HepG2 (cell line): ENCODE results near the gene GFAP. TPM values are rescaled to one million over a fixed set of nuclear protein-coding genes. Genes with fewer than 3 reads are reported as not detected.

Experiments used
- ATRX ChIP-seq: sonication (generic); formaldehyde crosslinking; IDR thresholded peaks from 2 replicates; pipeline ENCODE4 v1.4.0; 2020; ENCODE audit warnings: missing genetic modification reagents, borderline replicate concordance
- CC2D1A ChIP-seq: sonication (generic); formaldehyde crosslinking; IDR thresholded peaks from 2 replicates; pipeline ENCODE4 v1.8.1; 2023; ENCODE audit warnings: mild to moderate bottlenecking, missing genetic modification reagents
- CREM ChIP-seq, 2 experiments: sonication (generic) in 1 of 2; formaldehyde crosslinking in 1 of 2; IDR thresholded peaks; 2 replicates each; pipeline versions ENCODE4 v1.4.0 to v1.6.1; 2016 to 2020; ENCODE audit warnings: antibody characterized with exemption in 1 of 2, mild to moderate bottlenecking in 1 of 2, missing genetic modification reagents in 1 of 2
- DMAP1 ChIP-seq: IDR thresholded peaks from 2 replicates; pipeline ENCODE4 v1.6.1; 2016
- HMGA1 ChIP-seq: sonication (generic); formaldehyde crosslinking; conservative IDR thresholded peaks from 2 replicates; pipeline ENCODE4 v1.4.0; 2020; ENCODE audit warnings: missing genetic modification reagents
- HNRNPH1 ChIP-seq: fragments of 200-400 bp; formaldehyde crosslinking; optimal IDR thresholded peaks from 2 replicates; pipeline ENCODE3; 2017; ENCODE audit warnings: mild to moderate bottlenecking, low read depth, low read length
- HNRNPK ChIP-seq: fragments of 200-400 bp; formaldehyde crosslinking; IDR thresholded peaks from 2 replicates; pipeline ENCODE4 v1.6.1; 2018; ENCODE audit warnings: low read length, low read depth, moderate library complexity, mild to moderate bottlenecking; ENCODE audit not compliant: poor library complexity, severe bottlenecking
- HNRNPL ChIP-seq: fragments of 200-400 bp; formaldehyde crosslinking; IDR thresholded peaks from 2 replicates; pipeline ENCODE4 v1.6.1; 2017; ENCODE audit warnings: mild to moderate bottlenecking, low read depth, low read length
- JDP2 ChIP-seq: sonication (generic); formaldehyde crosslinking; IDR thresholded peaks from 2 replicates; pipeline ENCODE4 v1.8.1; 2022; ENCODE audit warnings: missing genetic modification reagents, borderline replicate concordance
- KDM2A ChIP-seq: sonication (generic); formaldehyde crosslinking; IDR thresholded peaks from 2 replicates; pipeline ENCODE4 v1.4.0; 2020; ENCODE audit warnings: low read depth, missing genetic modification reagents, borderline replicate concordance
- LRRFIP1 ChIP-seq: sonication (generic); formaldehyde crosslinking; conservative IDR thresholded peaks from 2 replicates; pipeline ENCODE4 v1.4.0; 2020; ENCODE audit warnings: missing genetic modification reagents
- SALL2 ChIP-seq: sonication (generic); formaldehyde crosslinking; IDR thresholded peaks from 2 replicates; pipeline ENCODE4 v1.8.1; 2023; ENCODE audit warnings: mild to moderate bottlenecking, missing genetic modification reagents, inconsistent platforms
- SP4 ChIP-seq: sonication (generic); formaldehyde crosslinking; IDR thresholded peaks from 2 replicates; pipeline ENCODE4 v1.8.1; 2023; ENCODE audit warnings: mild to moderate bottlenecking, missing genetic modification reagents
- ZBTB42 ChIP-seq: sonication (generic); formaldehyde crosslinking; IDR thresholded peaks from 2 replicates; pipeline ENCODE4 v1.5.0; 2020; ENCODE audit warnings: mild to moderate bottlenecking, missing genetic modification reagents
- ZNF563 ChIP-seq: sonication (generic); formaldehyde crosslinking; IDR thresholded peaks from 2 replicates; pipeline ENCODE4 v1.8.0; 2022; ENCODE audit warnings: mild to moderate bottlenecking, moderate library complexity, missing genetic modification reagents
- ZNF674 ChIP-seq: sonication (generic); formaldehyde crosslinking; IDR thresholded peaks from 2 replicates; pipeline ENCODE4 v1.5.0; 2020; ENCODE audit warnings: low read depth, mild to moderate bottlenecking, missing genetic modification reagents
- ZNF761 ChIP-seq: sonication (generic); formaldehyde crosslinking; conservative IDR thresholded peaks from 2 replicates; pipeline ENCODE4 v1.4.0; 2020; ENCODE audit warnings: mild to moderate bottlenecking, missing genetic modification reagents
- polyA plus RNA-seq, 8 experiments: library from polyadenylated mRNA; depleted of rRNA in 3 of 8; stranded (reverse) in 7 of 8; unstranded in 1 of 8; fragments of >200 nt; fragmentation: Illumina TruSeq in 4 of 8; extraction: Trizol in 4 of 8; gene quantifications; 2 replicates each; pipeline versions ENCODE4 v1.2.1 to v1.2.3, GENCODE V29; 2011 to 2016; ENCODE audit warnings: low read depth in 4 of 8, missing spikeins in 1 of 8, mixed read lengths in 1 of 8; ENCODE audit not compliant: insufficient read depth in 1 of 8
- total RNA-seq, 5 experiments: library from RNA; depleted of rRNA; stranded (reverse); fragments of >200 nt; fragmentation: Illumina TruSeq; extraction: Trizol; gene quantifications; 2 replicates each; pipeline ENCODE4 v1.2.3, GENCODE V29; 2016; ENCODE audit warnings: low read depth in 1 of 5
- TF ChIP-seq, protein P1 (sequence below): sonication (generic); formaldehyde crosslinking; IDR thresholded peaks from 2 replicates; pipeline ENCODE4 v1.5.1; 2020; ENCODE audit warnings: mild to moderate bottlenecking, missing genetic modification reagents
- TF ChIP-seq, protein P2 (sequence below): IDR thresholded peaks from 2 replicates; pipeline ENCODE4 v1.6.1; 2016
- TF ChIP-seq, protein P3 (sequence below): sonication (generic); formaldehyde crosslinking; IDR thresholded peaks from 2 replicates; pipeline ENCODE4 v1.5.0; 2020; ENCODE audit warnings: missing genetic modification reagents

Gene GFAP
- total and polyA plus RNA-seq, 2 of the 13 experiments (the other 11 are each of a cell fraction or from before 2014, with no cell fraction given) = 0.11 to 0.29 TPM

DNA sequence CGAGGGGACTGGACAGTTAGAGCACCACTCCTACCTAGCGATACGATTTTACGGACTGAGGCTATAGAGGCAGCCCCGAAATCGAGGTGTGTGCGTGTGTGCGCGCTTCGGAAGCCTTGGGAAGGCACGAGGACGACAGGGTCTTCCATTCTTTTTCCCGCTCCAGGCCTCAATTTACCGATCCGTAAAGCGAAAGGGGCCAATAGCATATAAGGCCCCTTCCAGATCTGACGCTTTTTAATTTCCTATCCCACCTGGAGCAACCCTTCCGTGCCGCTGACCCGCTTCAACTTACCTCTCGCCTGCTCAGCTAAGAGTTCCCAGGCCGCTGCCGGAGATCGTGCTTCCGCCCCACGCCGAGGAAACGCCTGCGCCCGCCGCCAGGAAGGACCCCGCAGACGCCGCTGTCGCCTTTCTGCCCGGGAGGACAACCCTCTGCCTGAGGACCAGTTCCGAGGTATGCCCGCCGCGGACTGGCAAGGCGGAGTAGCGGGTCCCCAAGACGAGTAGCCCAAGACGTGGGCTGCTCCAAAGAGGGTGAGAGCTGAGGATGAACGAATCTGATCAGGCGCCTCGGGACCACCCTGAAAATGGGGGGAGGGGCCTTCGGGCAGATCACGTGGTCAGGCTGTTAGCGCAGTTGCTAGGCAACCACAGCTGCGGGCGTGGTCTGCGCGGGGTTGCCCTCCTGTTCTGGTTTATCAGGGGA lies 16.1 kb downstream of the GFAP start, which contains the start of gene EFTUD2 (continued):
- TF ChIP-seq ZNF674 (CRISPR knock-in tag) (no peak), ZBTB42 (no peak), SP4 (CRISPR knock-in tag) (peak; percentile 93), KDM2A (peak; percentile 99), LRRFIP1 (0 out of 2 replicates have a peak, but pooled peaks have one; percentile 49), DMAP1 (CRISPR knock-in tag) (peak; percentile 99), ATRX (CRISPR knock-in tag) (no peak), HMGA1 (no peak), ZNF563 (CRISPR knock-in tag) (peak; percentile 94; the same call in 1 of the 2 replicates), CREM (IDR thresholded peaks at IDR 0.05) (peak; percentile 99), CREM (CRISPR knock-in tag; IDR thresholded peaks at IDR 0.05) (peak; percentile 91), HNRNPH1 (no peak), JDP2 (CRISPR knock-in tag) (no peak; the same call in 1 of the 2 replicates), ZNF761 (CRISPR knock-in tag) (peak; percentile 85), CC2D1A (CRISPR knock-in tag) (0 out of 2 replicates have a peak, but pooled peaks have one; percentile 57), HNRNPK (no peak), SALL2 (peak; percentile 96; the same call in 1 of the 2 replicates), HNRNPL (no peak)
- TF ChIP-seq, protein P1, sequence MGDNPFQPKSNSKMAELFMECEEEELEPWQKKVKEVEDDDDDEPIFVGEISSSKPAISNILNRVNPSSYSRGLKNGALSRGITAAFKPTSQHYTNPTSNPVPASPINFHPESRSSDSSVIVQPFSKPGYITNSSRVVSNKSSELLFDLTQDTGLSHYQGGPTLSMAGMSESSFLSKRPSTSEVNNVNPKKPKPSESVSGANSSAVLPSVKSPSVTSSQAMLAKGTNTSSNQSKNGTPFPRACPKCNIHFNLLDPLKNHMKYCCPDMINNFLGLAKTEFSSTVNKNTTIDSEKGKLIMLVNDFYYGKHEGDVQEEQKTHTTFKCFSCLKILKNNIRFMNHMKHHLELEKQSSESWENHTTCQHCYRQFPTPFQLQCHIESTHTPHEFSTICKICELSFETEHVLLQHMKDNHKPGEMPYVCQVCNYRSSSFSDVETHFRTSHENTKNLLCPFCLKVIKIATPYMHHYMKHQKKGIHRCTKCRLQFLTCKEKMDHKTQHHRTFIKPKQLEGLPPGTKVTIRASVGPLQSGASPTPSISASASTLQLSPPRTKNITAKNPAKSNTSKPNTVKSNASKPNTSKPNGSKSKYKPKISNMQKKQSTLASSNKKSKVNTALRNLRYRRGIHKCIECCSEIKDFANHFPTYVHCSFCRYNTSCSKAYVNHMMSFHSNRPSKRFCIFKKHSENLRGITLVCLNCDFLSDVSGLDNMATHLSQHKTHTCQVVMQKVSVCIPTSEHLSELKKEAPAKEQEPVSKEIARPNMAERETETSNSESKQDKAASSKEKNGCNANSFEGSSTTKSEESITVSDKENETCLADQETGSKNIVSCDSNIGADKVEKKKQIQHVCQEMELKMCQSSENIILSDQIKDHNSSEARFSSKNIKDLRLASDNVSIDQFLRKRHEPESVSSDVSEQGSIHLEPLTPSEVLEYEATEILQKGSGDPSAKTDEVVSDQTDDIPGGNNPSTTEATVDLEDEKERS = 0 out of 2 replicates have a peak, but pooled peaks have one; percentile 61
- TF ChIP-seq, protein P2, sequence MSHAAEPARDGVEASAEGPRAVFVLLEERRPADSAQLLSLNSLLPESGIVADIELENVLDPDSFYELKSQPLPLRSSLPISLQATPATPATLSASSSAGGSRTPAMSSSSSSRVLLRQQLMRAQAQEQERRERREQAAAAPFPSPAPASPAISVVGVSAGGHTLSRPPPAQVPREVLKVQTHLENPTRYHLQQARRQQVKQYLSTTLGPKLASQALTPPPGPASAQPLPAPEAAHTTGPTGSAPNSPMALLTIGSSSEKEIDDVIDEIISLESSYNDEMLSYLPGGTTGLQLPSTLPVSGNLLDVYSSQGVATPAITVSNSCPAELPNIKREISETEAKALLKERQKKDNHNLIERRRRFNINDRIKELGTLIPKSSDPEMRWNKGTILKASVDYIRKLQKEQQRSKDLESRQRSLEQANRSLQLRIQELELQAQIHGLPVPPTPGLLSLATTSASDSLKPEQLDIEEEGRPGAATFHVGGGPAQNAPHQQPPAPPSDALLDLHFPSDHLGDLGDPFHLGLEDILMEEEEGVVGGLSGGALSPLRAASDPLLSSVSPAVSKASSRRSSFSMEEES = peak; percentile 90
- TF ChIP-seq, protein P3, sequence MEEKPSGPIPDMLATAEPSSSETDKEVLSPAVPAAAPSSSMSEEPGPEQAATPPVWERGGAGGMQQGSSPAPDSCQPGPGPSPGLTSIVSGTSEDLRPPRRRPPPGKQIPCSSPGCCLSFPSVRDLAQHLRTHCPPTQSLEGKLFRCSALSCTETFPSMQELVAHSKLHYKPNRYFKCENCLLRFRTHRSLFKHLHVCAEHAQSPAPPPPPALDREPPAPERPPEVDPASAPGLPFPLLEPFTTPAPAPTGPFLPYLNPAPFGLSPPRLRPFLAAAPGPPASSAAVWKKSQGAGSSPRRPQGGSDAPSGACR (CRISPR knock-in tag) = peak; percentile 93; the same call in 1 of the 2 replicates
